ENCODE results near the gene CORO7. TPM values are rescaled to one million over a fixed set of nuclear protein-coding genes. Genes with fewer than 3 reads are reported as not detected.
"Not testable (repeated sequence)": the region's sequence is repeated elsewhere in the genome, so short reads cannot be mapped to it uniquely, and the experiment has no call there.

The CORO7 gene
- total RNA-seq, 1 experiment from 2014 or later = 16.5 TPM

DNA sequence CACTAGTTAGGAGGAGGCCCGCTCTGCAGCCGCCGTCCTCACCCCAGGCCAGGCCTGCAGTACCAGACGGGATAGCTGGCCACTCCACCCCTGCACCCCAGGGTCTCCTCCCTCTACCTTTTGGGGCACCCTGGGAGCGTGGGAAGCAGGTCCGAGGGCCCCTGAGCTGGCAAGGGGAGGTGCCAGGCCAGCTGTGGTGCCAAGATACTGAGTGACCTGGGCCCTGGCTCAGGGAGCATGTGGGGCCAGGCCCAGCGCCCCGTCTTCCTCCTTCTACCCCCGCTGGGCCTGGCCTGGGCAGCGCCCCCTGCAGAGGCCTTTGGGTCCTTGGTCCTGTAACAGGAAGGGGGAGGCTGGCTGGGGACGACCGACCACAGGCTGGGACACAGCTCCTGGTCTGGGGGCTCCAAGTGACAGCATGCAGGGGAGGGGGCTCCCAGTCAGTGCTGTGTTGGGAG is 78.2 kb downstream of the CORO7 start:
- no peak for DNase-seq (ENCODE audit: low spot score)

DNA sequence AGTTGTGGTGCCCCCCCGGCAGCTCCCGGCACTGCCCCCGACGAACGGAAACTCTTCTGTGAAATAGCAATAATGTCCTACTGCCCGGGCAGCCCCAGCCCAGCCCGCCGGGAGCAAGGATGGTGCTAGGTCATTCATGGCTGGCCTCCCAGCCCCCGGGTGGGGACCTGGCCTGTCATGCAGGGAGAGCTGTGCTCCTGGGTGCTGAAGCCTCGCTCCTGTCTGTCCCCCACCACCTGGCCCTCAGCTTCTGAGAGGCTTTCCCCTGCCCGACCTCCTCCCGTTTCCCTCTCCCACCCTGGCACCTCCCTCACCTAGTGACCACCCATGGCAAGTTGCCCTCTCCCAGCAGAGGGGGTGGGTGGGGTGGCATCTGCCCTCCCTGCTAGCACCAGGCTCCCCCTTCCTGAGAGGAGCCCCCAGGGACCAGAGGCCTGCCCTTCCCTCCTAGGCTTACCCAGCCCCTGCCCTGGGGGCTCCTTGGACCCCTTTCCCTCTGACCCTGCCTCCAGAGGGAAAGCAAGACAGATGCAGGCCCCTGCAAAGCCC is 78.8 kb downstream of the CORO7 start:
- DNase-seq (ENCODE audit: low spot score) = no peak

DNA sequence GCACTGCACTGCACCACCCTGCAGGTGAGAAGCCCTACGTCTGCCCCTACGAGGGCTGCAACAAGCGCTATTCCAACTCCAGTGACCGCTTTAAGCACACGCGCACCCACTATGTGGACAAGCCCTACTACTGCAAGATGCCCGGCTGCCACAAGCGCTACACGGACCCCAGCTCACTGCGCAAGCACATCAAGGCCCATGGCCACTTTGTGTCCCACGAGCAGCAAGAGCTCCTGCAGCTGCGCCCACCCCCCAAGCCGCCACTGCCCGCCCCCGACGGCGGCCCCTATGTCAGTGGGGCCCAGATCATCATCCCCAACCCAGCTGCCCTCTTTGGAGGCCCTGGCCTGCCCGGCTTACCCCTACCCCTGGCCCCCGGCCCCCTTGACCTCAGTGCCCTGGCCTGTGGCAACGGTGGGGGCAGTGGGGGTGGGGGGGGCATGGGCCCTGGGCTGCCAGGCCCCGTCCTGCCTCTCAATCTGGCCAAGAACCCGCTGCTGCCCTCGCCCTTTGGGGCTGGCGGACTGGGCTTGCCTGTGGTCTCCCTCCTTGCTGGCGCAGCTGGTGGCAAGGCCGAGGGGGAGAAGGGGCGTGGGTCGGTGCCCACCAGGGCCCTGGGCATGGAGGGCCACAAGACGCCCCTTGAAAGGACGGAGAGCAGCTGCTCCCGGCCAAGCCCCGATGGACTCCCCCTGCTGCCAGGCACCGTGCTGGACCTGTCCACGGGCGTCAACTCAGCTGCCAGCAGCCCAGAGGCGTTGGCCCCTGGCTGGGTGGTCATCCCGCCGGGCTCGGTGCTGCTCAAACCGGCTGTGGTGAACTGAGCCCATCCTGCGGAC is 79.5 kb downstream of the CORO7 start:
- DNase-seq (ENCODE audit: low spot score) = no peak

DNA sequence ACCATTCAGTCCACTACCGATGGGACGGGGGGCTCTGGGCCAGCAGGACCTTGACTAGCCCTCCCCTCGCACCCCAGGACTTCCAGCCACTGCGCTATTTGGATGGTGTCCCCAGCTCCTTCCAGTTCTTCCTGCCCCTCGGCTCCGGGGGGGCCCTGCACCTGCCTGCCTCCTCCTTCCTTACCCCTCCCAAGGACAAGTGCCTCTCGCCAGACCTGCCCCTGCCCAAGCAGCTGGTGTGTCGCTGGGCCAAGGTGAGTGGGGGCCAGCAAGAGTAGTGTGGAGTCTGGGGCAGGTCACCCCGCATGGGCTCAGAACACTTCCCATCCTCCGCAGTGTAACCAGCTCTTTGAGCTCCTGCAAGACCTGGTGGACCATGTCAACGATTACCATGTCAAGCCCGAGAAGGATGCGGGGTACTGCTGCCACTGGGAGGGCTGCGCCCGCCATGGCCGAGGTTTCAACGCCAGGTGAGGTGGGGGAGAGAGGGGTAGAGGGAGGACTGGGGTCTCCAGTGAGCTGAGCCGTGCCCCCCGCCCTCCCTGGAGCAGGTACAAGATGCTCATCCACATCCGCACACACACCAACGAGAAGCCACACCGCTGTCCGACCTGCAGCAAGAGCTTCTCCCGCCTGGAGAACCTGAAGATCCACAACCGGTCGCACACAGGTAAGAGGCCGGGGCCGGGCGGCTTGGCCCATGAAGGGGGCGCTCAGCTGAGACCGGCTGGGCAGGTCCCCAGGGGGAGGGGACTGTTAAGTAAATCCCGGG is 81.5 kb downstream of the CORO7 start:
- DNase-seq (ENCODE audit: low spot score) = no peak

DNA sequence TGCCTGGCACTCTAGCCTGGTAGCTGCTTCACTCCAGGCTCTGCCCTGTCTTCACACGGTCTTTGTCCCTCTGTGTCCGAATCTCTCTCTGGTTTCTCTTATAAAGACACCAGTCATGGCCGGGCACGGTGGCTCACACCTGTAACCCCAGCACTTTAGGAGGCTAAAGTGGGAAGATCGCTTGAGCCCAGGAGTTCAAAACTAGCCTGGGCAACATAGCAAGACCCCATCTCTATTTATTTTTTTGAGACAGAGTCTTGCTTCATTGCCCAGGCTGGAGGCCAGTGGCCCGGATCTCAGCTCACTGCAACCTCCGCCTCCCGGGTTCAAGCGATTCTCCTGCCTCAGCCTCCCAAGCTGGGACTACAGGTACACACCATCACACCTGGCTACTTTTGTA is 82.7 kb downstream of the CORO7 start:
- DNase-seq (ENCODE audit: low spot score) = not testable (repeated sequence)

DNA sequence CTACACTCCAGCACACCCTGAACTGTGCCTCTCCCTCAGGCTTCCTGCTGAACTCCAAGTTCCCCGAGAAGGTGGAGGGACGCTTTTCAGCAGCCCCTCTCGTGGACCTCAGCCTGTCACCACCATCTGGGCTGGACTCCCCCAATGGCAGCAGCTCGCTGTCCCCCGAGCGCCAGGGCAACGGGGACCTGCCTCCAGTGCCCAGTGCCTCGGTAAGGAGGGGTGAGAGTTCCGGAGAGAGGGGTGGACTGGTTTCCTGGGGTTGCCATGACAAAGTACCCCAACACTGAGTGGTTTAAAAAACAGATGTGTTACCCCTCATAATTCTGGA is 83.1 kb downstream of the CORO7 start:
- no peak for DNase-seq (ENCODE audit: low spot score)

GRCh38 chr16:4332623-4333307 is 83.6 kb downstream of the CORO7 start:
- no peak for DNase-seq (ENCODE audit: low spot score)

DNA sequence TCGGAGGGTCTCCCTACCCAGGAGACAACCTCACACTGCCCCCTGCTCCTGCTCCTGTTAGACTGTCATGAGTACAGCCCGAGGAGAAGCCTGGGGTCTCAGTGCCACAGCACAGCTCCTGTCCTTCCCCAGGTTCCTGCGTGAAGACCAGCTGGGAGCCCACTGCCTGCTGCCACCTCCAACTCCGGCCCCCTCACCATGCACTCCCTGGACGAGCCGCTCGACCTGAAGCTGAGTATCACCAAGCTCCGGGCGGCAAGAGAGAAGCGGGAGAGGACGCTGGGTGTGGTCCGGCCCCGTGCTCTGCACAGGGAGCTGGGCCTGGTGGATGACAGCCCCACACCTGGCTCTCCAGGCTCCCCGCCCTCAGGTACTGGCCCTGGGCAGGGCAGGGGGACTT is 84.3 kb downstream of the CORO7 start:
- DNase-seq (ENCODE audit: low spot score) = no peak

GRCh38 chr16:4330277-4330874 is 86.0 kb downstream of the CORO7 start:
- DNase-seq (ENCODE audit: low spot score) = peak; percentile 39

- DNase-seq (ENCODE audit: low spot score) = peak; percentile 75
Measured at GRCh38 chr16:4328782-4329775, 87.3 kb downstream of the CORO7 start.

- peak; percentile 31 for DNase-seq (ENCODE audit: low spot score)
Measured at GRCh38 chr16:4328046-4328781, 88.2 kb downstream of the CORO7 start.

GRCh38 chr16:4327386-4328045 is 88.9 kb downstream of the CORO7 start:
- DNase-seq (ENCODE audit: low spot score) = no peak

DNA sequence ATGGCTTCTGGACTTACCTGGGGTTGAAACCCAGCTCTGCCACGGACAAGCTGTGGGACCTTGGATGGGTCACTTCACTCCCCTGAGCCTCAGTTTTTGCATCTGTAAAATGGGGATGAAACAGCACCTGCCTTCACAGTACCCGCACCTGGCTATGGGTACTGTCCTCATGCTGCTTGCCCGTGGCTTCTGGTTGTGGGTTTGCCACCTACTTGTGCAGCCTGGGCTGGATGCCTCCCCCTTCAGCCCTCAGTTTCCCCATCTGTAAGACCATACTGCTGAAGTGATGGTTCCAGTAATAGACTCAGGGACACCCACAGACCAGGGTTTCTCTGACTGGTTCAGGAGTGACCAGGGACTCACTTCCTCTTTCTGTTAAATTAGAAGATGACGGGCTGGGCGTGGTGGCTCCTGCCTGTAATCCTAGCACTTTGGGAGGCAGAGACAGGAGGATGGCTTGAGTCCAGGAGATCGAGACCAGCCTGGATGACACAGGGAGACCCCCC is 91.1 kb downstream of the CORO7 start:
- no peak for DNase-seq (ENCODE audit: low spot score)

DNA sequence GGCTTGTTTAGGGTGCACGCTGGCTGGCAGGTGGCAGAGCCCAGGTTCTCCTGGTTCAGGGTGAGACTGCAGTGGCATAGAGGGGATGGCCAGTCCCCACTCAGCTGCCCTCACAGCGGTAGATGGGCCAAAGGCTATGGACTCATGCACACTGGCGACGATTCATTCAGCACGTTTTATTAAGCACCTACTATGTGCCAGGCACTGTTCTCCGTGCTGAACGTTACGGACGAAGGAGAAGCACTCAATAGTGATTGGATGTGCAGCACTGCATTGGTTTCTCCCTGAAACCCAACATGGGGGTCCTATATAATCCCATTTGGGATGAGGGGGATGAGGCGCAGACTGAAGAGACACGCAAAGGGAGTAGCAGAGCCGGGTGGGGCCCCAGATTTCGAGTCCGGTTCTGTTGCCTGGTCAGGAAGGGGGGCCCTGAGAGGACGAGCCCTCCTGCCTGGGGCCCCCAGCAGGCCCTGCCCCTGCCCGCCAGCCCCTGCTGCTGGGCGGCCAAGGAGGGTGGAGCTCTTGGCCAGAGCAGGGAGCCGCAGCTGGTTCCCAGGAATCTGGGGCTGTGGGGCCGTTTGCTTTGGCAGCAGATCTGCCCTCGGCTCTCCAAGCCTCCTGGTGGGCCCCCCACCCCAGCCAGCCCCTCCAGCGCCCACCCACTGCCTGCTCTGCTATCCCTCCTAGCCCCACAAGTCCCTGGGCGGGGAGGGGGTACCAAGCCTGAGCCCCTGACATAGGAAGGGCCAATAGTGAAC is 91.7 kb downstream of the CORO7 start:
- DNase-seq (ENCODE audit: low spot score) = no peak

DNA sequence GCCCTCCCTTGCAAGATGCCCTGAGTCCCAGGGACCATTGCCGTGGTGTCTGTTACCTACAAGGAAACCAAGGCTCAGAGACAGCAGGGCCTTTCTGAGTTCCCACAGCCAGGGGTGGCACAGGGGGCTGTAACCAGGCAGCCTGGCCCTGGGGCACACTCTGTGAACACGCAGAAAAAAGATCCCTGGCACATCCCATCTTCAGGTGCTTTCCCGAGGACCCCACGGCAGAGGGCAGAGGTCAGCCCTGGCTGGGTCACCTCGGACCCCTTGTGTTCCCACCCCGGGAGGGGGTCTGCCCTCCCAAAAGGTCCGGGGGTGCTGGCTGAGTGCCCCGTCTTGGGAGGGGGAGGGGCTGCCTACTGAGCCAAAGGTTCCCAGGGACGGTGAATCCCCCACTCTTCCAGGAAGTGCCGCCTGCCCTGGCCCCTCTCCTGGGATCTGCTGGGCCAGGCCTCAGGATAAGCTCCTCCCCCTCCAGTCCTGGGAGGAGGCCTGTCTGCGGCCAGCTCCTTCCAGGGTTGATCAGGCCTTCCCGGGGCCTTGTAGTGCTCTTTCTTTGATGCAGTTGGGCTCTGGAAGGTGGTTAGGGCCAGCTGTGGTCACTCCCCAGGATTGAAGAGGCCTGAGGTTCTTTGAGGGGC is 92.4 kb downstream of the CORO7 start:
- DNase-seq (ENCODE audit: low spot score) = peak; percentile 65

- DNase-seq (ENCODE audit: low spot score) = no peak
Measured at GRCh38 chr16:4323071-4323844, 93.1 kb downstream of the CORO7 start.
